BE2C (cell line): ENCODE measurements around the gene TGM2.

Experiments used
- DNase-seq: peaks from one replicate; pipeline ENCODE4 v3.0.0-alpha.2; 2020
- H3K27me3 ChIP-seq: fragments of 250-450 bp; sonication (Bioruptor Pico); 2 replicates; pipeline ENCODE4 v1.5.1; 2020; ENCODE audit warnings: mild to moderate bottlenecking
- H3K36me3 ChIP-seq: fragments of 250-450 bp; sonication (Bioruptor Pico); 2 replicates; pipeline ENCODE4 v1.5.1; 2020; ENCODE audit warnings: mild to moderate bottlenecking
- H3K4me1 ChIP-seq: fragments of 250-450 bp; sonication (Bioruptor Pico); 2 replicates; pipeline ENCODE4 v1.5.1; 2020
- H3K4me3 ChIP-seq: 2 replicates; pipeline ENCODE4 v1.5.1; 2011; ENCODE audit warnings: low read depth, low read length
- H3K9me3 ChIP-seq: fragments of 250-450 bp; sonication (Bioruptor Pico); 2 replicates; pipeline ENCODE4 v1.5.1; 2020
- CTCF ChIP-seq: IDR thresholded peaks from 2 replicates; pipeline ENCODE4 v1.5.1; 2012; ENCODE audit warnings: mild to moderate bottlenecking, low read depth, low read length

Gene TGM2

GRCh38 chr20:38210741-38211140 lies 45.7 kb upstream of the TGM2 start:
- Histone ChIP-seq H3K4me3 (no peak overlapping the region), H3K4me1 (no peaks in the 10 kb centered on the region), H3K9me3 (no peaks in the 10 kb centered on the region), H3K36me3 (no peaks in the 10 kb centered on the region), H3K27me3 (no peaks in the 10 kb centered on the region)
- no peak for TF ChIP-seq CTCF
- no peak for DNase-seq

- H3K27me3 ChIP-seq = no peaks in the 10 kb centered on the region
- TF ChIP-seq CTCF = no peak
- no peaks in the 10 kb centered on the region for H3K4me1 ChIP-seq
- DNase-seq = no peak
- no peaks in the 10 kb centered on the region for H3K36me3 ChIP-seq
- H3K4me3 ChIP-seq = no peak overlapping the region
- H3K9me3 ChIP-seq = no peaks in the 10 kb centered on the region
These were observed 44.8 kb upstream of the TGM2 start for GRCh38 chr20:38209736-38210405.

- DNase-seq = no peak
- no peaks in the 10 kb centered on the region for H3K9me3 ChIP-seq
- H3K27me3 ChIP-seq = no peaks in the 10 kb centered on the region
- no peaks in the 10 kb centered on the region for H3K4me1 ChIP-seq
- no peaks in the 10 kb centered on the region for H3K36me3 ChIP-seq
- no peak for TF ChIP-seq CTCF
- H3K4me3 ChIP-seq = no peak overlapping the region
These were observed 44.1 kb upstream of the TGM2 start for GRCh38 chr20:38209054-38209675.

DNA sequence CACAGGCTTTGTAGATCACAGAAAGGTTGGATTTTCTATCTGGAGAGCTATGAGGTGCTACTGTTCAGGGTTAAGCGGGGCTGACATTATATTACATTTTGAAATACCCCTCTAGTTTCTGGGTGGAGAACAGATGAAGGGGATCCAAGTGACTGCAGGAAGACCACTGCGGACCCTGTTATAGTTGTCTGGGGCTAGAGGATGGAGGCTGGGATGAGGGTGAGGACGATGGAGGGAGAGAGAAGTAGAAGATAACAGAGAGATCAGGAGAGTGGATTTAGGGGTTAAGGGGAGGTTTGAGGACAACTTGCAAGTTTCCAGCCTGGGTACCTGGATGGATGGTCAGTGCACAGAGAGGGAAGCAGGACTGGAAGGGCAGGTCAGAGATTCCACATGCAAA lies 43.5 kb upstream of the TGM2 start:
- TF ChIP-seq CTCF = no peak
- Histone ChIP-seq H3K4me1 (no peaks in the 10 kb centered on the region), H3K9me3 (no peaks in the 10 kb centered on the region), H3K4me3 (no peak overlapping the region), H3K27me3 (no peaks in the 10 kb centered on the region), H3K36me3 (no peaks in the 10 kb centered on the region)
- no peak for DNase-seq

GRCh38 chr20:38208088-38208487 lies 43.0 kb upstream of the TGM2 start:
- no peak overlapping the region for H3K4me3 ChIP-seq
- no peak for DNase-seq
- H3K9me3 ChIP-seq = no peaks in the 10 kb centered on the region
- TF ChIP-seq CTCF = no peak
- H3K36me3 ChIP-seq = no peaks in the 10 kb centered on the region
- no peaks in the 10 kb centered on the region for H3K4me1 ChIP-seq
- H3K27me3 ChIP-seq = no peaks in the 10 kb centered on the region

DNA sequence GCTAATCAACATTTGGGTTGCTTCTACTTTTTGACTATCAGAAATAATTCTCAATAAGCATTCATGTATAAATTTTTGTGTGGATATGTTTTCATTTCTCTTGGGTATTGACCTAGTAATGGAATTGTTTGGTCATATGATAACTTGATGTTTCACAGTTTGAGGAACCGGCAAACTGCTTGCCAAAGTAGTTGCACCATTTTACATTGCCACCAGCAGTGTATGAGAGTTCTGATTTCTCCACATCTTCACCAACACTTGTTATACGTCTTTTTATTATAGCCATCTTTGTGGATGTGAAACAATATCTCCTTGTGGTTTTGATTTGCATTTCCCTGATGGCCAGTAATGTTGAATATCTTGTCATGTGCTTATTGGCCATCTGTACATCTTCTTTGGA lies 42.6 kb upstream of the TGM2 start:
- Histone ChIP-seq H3K4me3 (no peak overlapping the region), H3K36me3 (no peaks in the 10 kb centered on the region), H3K9me3 (no peaks in the 10 kb centered on the region), H3K4me1 (no peaks in the 10 kb centered on the region), H3K27me3 (no peaks in the 10 kb centered on the region)
- no peak for TF ChIP-seq CTCF
- no peak for DNase-seq
